HCT116 (cell line): ENCODE data around the gene PIK3C3. TPM values are rescaled to one million over a fixed set of nuclear protein-coding genes. Genes with fewer than 3 reads are reported as not detected.

Experiments
- ATAC-seq: fragments of 200-7000 bp; cut with Tn5 transposase; 2 replicates; pipeline ENCODE4 v1.9.1; 2020; ENCODE audit warnings: mild to moderate bottlenecking, moderate library complexity
- BruUV-seq: library from RNA; stranded (reverse); fragments of 400-500 nt; replicated peaks from 2 replicates; lab custom pipeline; 2021; lab: Mats Ljungman, UMichigan
- CTCF ChIA-PET: fragments of 300-600 bp; sonication (Branson Sonifier 250); formaldehyde crosslinking; loops from one replicate; lab custom pipeline; 2021; ENCODE audit warnings: antibody characterized with exemption; lab: Charles Lee
- POLR2A ChIA-PET: fragments of 300-600, 350-600 bp; sonication (Branson Sonifier 250); formaldehyde crosslinking; loops from one replicate; lab custom pipeline; 2021; ENCODE audit warnings: antibody characterized with exemption; lab: Charles Lee
- RAD21 ChIA-PET, 2 experiments: fragments of 300-600 bp; sonication (Branson Sonifier 250); formaldehyde crosslinking; loops; one replicate each; lab custom pipeline; 2023; ENCODE audit warnings: low total read pairs in 2 of 2; ENCODE audit not compliant: uncharacterized antibody in 2 of 2, unreplicated experiment in 2 of 2, low non-redundant PET in 1 of 2; lab: Charles Lee
- DNase-seq: peaks from one replicate; pipeline ENCODE4 v3.0.0-alpha.2; 2010; ENCODE audit warnings: low read depth, low spot score
- H2AFZ ChIP-seq: fragments of 200-600 bp; shearing (Covaris generic), sonication (generic); 2 replicates; pipeline ENCODE4 v1.6.1; 2017; ENCODE audit warnings: low read depth, mixed run types, mixed read lengths, antibody characterized with exemption, low read length; ENCODE audit not compliant: poor library complexity, severe bottlenecking
- H3K27ac ChIP-seq: 2 replicates; pipeline ENCODE4 v1.5.1; 2012; ENCODE audit warnings: low read depth, low read length
- H3K27me3 ChIP-seq: fragments of 200-600 bp; sonication (generic); 2 replicates; pipeline ENCODE4 v1.6.1; 2016; ENCODE audit warnings: mixed run types, low read length, mixed read lengths; ENCODE audit not compliant: insufficient read depth
- H3K36me3 ChIP-seq, 2 experiments: fragments of 200-500 bp in 1 of 2; fragments of 200-600 bp in 1 of 2; sonication (Bioruptor generic) in 1 of 2; sonication (generic) in 1 of 2; 2 replicates each; pipeline versions ENCODE4 v1.5.1 to v1.6.1; 2014 to 2016; ENCODE audit warnings: low read length in 2 of 2, inconsistent platforms in 1 of 2, mixed read lengths in 1 of 2, mixed run types in 1 of 2; ENCODE audit not compliant: insufficient read depth in 2 of 2, control insufficient read depth in 1 of 2
- H3K4me1 ChIP-seq, 2 experiments: fragments of 200-600 bp in 1 of 2; sonication (generic) in 1 of 2; 2 replicates each; pipeline versions ENCODE4 v1.5.1 to v1.6.1; 2012 to 2017; ENCODE audit warnings: low read length in 2 of 2, inconsistent platforms in 1 of 2, mild to moderate bottlenecking in 1 of 2, mixed read lengths in 1 of 2, mixed run types in 1 of 2, moderate library complexity in 1 of 2; ENCODE audit not compliant: insufficient read depth in 2 of 2, control insufficient read depth in 1 of 2
- H3K4me2 ChIP-seq: fragments of 200-600 bp; sonication (generic); 2 replicates; pipeline ENCODE4 v1.6.1; 2017; ENCODE audit warnings: mixed run types, low read length, mixed read lengths
- H3K4me3 ChIP-seq, 2 experiments: fragments of 200-600 bp in 1 of 2; sonication (generic) in 1 of 2; replicated peaks in 1 of 2; 2 replicates each; pipeline ENCODE4 v1.5.1; 2011 to 2016; ENCODE audit warnings: low read length in 2 of 2, control low read depth in 1 of 2, low read depth in 1 of 2, mild to moderate bottlenecking in 1 of 2, mixed read lengths in 1 of 2, mixed run types in 1 of 2
- H3K79me2 ChIP-seq: fragments of 200-600 bp; sonication (generic); 2 replicates; pipeline ENCODE4 v1.6.1; 2017; ENCODE audit warnings: mild to moderate bottlenecking, mixed run types, low read length, moderate library complexity, mixed read lengths; ENCODE audit not compliant: insufficient read depth
- H3K9ac ChIP-seq: fragments of 200-600 bp; sonication (generic); 2 replicates; pipeline ENCODE4 v1.6.1; 2016; ENCODE audit warnings: low read length, mixed read lengths
- H3K9me2 ChIP-seq: fragments of 200-600 bp; sonication (generic), shearing (Covaris generic); 2 replicates; pipeline ENCODE4 v1.6.1; 2017; ENCODE audit warnings: mixed run types, mild to moderate bottlenecking, moderate library complexity; ENCODE audit not compliant: insufficient read depth
- H3K9me3 ChIP-seq, 2 experiments: fragments of 200-500 bp in 1 of 2; fragments of 200-600 bp in 1 of 2; sonication (Bioruptor generic) in 1 of 2; sonication (generic) in 1 of 2; 2 replicates each; pipeline ENCODE4 v1.6.1; 2014 to 2017; ENCODE audit warnings: low read length in 2 of 2, mixed read lengths in 2 of 2, inconsistent platforms in 1 of 2, low read depth in 1 of 2, mild to moderate bottlenecking in 1 of 2, mixed run types in 1 of 2, moderate library complexity in 1 of 2; ENCODE audit not compliant: control insufficient read depth in 1 of 2, insufficient read depth in 1 of 2
- H4K20me1 ChIP-seq: fragments of 200-600 bp; sonication (generic), shearing (Covaris generic); 2 replicates; pipeline ENCODE4 v1.6.1; 2017; ENCODE audit warnings: mixed run types, mild to moderate bottlenecking, moderate library complexity; ENCODE audit not compliant: insufficient read depth
- EGR1 ChIP-seq: IDR thresholded peaks from 2 replicates; pipeline ENCODE4 v1.6.1; 2012; ENCODE audit warnings: low read depth
- EZH2 ChIP-seq: fragments of 200-600 bp; sonication (generic); IDR thresholded peaks from 2 replicates; pipeline ENCODE4 v1.6.1; 2017; ENCODE audit warnings: antibody characterized with exemption, mixed run types
- EZH2phosphoT487 ChIP-seq: fragments of 200-600 bp; IDR thresholded peaks from 2 replicates; pipeline ENCODE4 v1.6.1; 2018; ENCODE audit warnings: antibody characterized with exemption, borderline replicate concordance
- FOSL1 ChIP-seq: IDR thresholded peaks from 2 replicates; pipeline ENCODE4 v1.6.1; 2012; ENCODE audit warnings: low read depth
- JUND ChIP-seq: IDR thresholded peaks from 2 replicates; pipeline ENCODE4 v1.6.1; 2012
- POLR2A ChIP-seq: IDR thresholded peaks from 2 replicates; pipeline ENCODE4 v1.7.0; 2011; ENCODE audit warnings: borderline replicate concordance; ENCODE audit not compliant: insufficient read depth, insufficient read length; ENCODE audit errors: extremely low read depth
- REST ChIP-seq: IDR thresholded peaks from 2 replicates; pipeline ENCODE4 v1.6.1; 2012; ENCODE audit warnings: low read depth
- SRF ChIP-seq: IDR thresholded peaks from 2 replicates; pipeline ENCODE4 v1.6.1; 2012; ENCODE audit warnings: low read depth
- TCF7L2 ChIP-seq: IDR thresholded peaks from 2 replicates; pipeline ENCODE4 v1.7.0; 2011; ENCODE audit warnings: borderline replicate concordance, inconsistent platforms; ENCODE audit not compliant: insufficient read depth, insufficient read length; ENCODE audit errors: extremely low read depth
- YY1 ChIP-seq: IDR thresholded peaks from 2 replicates; pipeline ENCODE4 v1.6.1; 2011; ENCODE audit warnings: low read length, low read depth, moderate library complexity, mild to moderate bottlenecking; ENCODE audit not compliant: insufficient replicate concordance; ENCODE audit errors: extremely low read depth
- ZNF274 ChIP-seq: fragments of 200-500 bp; sonication (Bioruptor generic); IDR thresholded peaks from 2 replicates; pipeline ENCODE4 v1.6.1; 2014; ENCODE audit warnings: mild to moderate bottlenecking, low read depth, low read length, inconsistent platforms
- intact Hi-C: fragments of 100-400 bp; cut with micrococcal nuclease; formaldehyde crosslinking; loops from 2 replicates; pipeline ENCODE4 v1.10.0; 2022
- total RNA-seq: library from RNA; stranded (reverse); gene quantifications from one replicate; pipeline ENCODE4 v1.2.1, GENCODE V29; 2021; ENCODE audit not compliant: unreplicated experiment
- TF ChIP-seq, protein P1 (sequence below): IDR thresholded peaks from 2 replicates; pipeline ENCODE4 v1.6.1; 2011; ENCODE audit warnings: mild to moderate bottlenecking, low read length, moderate library complexity; ENCODE audit not compliant: insufficient replicate concordance; ENCODE audit errors: extremely low read depth
- TF ChIP-seq, protein P2 (sequence below), 3 experiments: fragments of 200-600 bp in 1 of 3; sonication (generic) in 1 of 3; IDR thresholded peaks in 2 of 3; conservative IDR thresholded peaks in 1 of 3; 2 replicates each; pipeline ENCODE4 v1.5.1; 2012 to 2017; ENCODE audit warnings: low read depth in 2 of 3, low read length in 2 of 3, antibody characterized with exemption in 1 of 3, borderline replicate concordance in 1 of 3, control low read depth in 1 of 3, mild to moderate bottlenecking in 1 of 3, mixed read lengths in 1 of 3, mixed run types in 1 of 3, moderate library complexity in 1 of 3; ENCODE audit not compliant: insufficient read depth in 1 of 3

Gene PIK3C3
- total RNA-seq, 1 experiment from 2014 or later = 40.4 TPM

GRCh38 chr18:42011053-42011452 lies 56.0 kb downstream of the PIK3C3 start (continued):
- TF ChIP-seq, protein P1, sequence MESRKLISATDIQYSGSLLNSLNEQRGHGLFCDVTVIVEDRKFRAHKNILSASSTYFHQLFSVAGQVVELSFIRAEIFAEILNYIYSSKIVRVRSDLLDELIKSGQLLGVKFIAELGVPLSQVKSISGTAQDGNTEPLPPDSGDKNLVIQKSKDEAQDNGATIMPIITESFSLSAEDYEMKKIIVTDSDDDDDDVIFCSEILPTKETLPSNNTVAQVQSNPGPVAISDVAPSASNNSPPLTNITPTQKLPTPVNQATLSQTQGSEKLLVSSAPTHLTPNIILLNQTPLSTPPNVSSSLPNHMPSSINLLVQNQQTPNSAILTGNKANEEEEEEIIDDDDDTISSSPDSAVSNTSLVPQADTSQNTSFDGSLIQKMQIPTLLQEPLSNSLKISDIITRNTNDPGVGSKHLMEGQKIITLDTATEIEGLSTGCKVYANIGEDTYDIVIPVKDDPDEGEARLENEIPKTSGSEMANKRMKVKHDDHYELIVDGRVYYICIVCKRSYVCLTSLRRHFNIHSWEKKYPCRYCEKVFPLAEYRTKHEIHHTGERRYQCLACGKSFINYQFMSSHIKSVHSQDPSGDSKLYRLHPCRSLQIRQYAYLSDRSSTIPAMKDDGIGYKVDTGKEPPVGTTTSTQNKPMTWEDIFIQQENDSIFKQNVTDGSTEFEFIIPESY = no peak
- no peak for TF ChIP-seq EZH2
- TF ChIP-seq TCF7L2 = no peak
- TF ChIP-seq ZNF274 = no peak
- TF ChIP-seq YY1 = no peak
- TF ChIP-seq, all 23 proteins: peak for 0

GRCh38 chr18:42018831-42019230 lies 63.8 kb downstream of the PIK3C3 start:
- DNase-seq = no peak
- RAD21 ChIA-PET = no interaction called here
- no peaks in the 10 kb centered on the region for H3K9me3 ChIP-seq
- POLR2A ChIA-PET = no interaction called here
- H3K36me3 ChIP-seq = peaks cover 0 to 11% of the 10 kb centered on the region in 2 experiments; a peak in 2 of 4 replicates
- no peaks in the 10 kb centered on the region for H3K79me2 ChIP-seq
- intact Hi-C loops = no loop called here
- no peak overlapping the region for H3K4me3 ChIP-seq
- no peak overlapping the region for H3K9ac ChIP-seq
- H3K27me3 ChIP-seq = no peaks in the 10 kb centered on the region
- H2AFZ ChIP-seq = no peak overlapping the region
- TF ChIP-seq YY1 = no peak
- no peak for TF ChIP-seq EZH2phosphoT487
- TF ChIP-seq ZNF274 = no peak
- TF ChIP-seq REST = no peak
- TF ChIP-seq, protein P2, sequence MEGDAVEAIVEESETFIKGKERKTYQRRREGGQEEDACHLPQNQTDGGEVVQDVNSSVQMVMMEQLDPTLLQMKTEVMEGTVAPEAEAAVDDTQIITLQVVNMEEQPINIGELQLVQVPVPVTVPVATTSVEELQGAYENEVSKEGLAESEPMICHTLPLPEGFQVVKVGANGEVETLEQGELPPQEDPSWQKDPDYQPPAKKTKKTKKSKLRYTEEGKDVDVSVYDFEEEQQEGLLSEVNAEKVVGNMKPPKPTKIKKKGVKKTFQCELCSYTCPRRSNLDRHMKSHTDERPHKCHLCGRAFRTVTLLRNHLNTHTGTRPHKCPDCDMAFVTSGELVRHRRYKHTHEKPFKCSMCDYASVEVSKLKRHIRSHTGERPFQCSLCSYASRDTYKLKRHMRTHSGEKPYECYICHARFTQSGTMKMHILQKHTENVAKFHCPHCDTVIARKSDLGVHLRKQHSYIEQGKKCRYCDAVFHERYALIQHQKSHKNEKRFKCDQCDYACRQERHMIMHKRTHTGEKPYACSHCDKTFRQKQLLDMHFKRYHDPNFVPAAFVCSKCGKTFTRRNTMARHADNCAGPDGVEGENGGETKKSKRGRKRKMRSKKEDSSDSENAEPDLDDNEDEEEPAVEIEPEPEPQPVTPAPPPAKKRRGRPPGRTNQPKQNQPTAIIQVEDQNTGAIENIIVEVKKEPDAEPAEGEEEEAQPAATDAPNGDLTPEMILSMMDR (IDR thresholded peaks at IDR 0.05 in 2 of 3, conservative IDR thresholded peaks at IDR 0.05 in 1 of 3; ENCODE audit: borderline replicate concordance in 1 of 3, insufficient read depth in 1 of 3, low read depth in 2 of 3, low read length in 2 of 3) = no peak
- no peak for TF ChIP-seq FOSL1
- no peak for TF ChIP-seq TCF7L2
- no peak for TF ChIP-seq EZH2
- no peak for TF ChIP-seq JUND
- TF ChIP-seq EGR1 = no peak
- TF ChIP-seq SRF = no peak
- no peak for TF ChIP-seq POLR2A
- H3K4me1 ChIP-seq = no peaks in the 10 kb centered on the region
- H3K4me2 ChIP-seq = no peak overlapping the region
- no TSS peak for BruUV-seq
- H3K9me2 ChIP-seq = no peaks in the 10 kb centered on the region
- H3K27ac ChIP-seq = no peak overlapping the region
- no peak for ATAC-seq
- H4K20me1 ChIP-seq = no peaks in the 10 kb centered on the region
- CTCF ChIA-PET = interaction anchor here (3.0 to 6.8 kb wide), 2 partner anchors 9 to 35 kb away, joined by 9 to 35 read pairs; no protein-coding TSS in a partner anchor
